K562 (cell line): ENCODE results near the gene EFNB3. TPM values are rescaled to one million over a fixed set of nuclear protein-coding genes. Genes with fewer than 3 reads are reported as not detected.

Experiments used
- ATF1 ChIP-seq, 2 experiments: fragments of 450-650 bp in 1 of 2; IDR thresholded peaks; 2 replicates each; pipeline ENCODE4 v1.6.1; 2016; ENCODE audit warnings: missing compliant biosample characterization in 1 of 2, missing genetic modification characterization in 1 of 2
- HSF4 ChIP-seq: fragments of 250-450 bp; sonication (Bioruptor Pico); IDR thresholded peaks from 2 replicates; pipeline ENCODE4 v2.1.2; 2022; ENCODE audit warnings: mild to moderate bottlenecking, moderate library complexity, borderline replicate concordance
- JUN ChIP-seq, 2 experiments: sonication (generic) in 1 of 2; formaldehyde crosslinking in 1 of 2; IDR thresholded peaks; 2 replicates each; pipeline versions ENCODE4 v1.6.1 to v1.8.0; 2012 to 2022; ENCODE audit warnings: borderline replicate concordance in 2 of 2, mild to moderate bottlenecking in 2 of 2, improper control_type of control experiment in 1 of 2, low read depth in 1 of 2, low read length in 1 of 2, missing genetic modification reagents in 1 of 2
- KLF6 ChIP-seq: fragments of 250-450 bp; sonication (Bioruptor Pico); IDR thresholded peaks from 2 replicates; pipeline ENCODE4 v1.4.0; 2020; ENCODE audit warnings: mild to moderate bottlenecking, moderate library complexity, borderline replicate concordance
- MAFF ChIP-seq: IDR thresholded peaks from 2 replicates; pipeline ENCODE4 v1.6.1; 2012; ENCODE audit warnings: low read length, improper control_type of control experiment
- MCM5 ChIP-seq: fragments of 450-650 bp; IDR thresholded peaks from 2 replicates; pipeline ENCODE4 v1.6.1; 2016; ENCODE audit warnings: low read depth
- MEIS2 ChIP-seq: fragments of 450-650 bp; IDR thresholded peaks from 2 replicates; pipeline ENCODE4 v1.6.1; 2014; ENCODE audit warnings: mild to moderate bottlenecking; ENCODE audit not compliant: partially characterized antibody
- NR2F6 ChIP-seq: fragments of 450-650 bp; formaldehyde crosslinking; IDR thresholded peaks from 2 replicates; pipeline ENCODE4 v1.4.0; 2020; ENCODE audit warnings: mild to moderate bottlenecking
- PRPF4 ChIP-seq: fragments of 200-400 bp; formaldehyde crosslinking; IDR thresholded peaks from one replicate; pipeline ENCODE4 v1.6.1; 2017; ENCODE audit warnings: low read length, low read depth, mild to moderate bottlenecking; ENCODE audit not compliant: insufficient read depth, poor library complexity, severe bottlenecking
- STAT5A ChIP-seq: IDR thresholded peaks from 2 replicates; pipeline ENCODE4 v1.6.1; 2012; ENCODE audit warnings: low read length, inconsistent platforms, borderline replicate concordance
- TCF7L2 ChIP-seq: fragments of 150-350 bp; IDR thresholded peaks from 2 replicates; pipeline ENCODE4 v1.6.1; 2016; ENCODE audit warnings: low read depth, mild to moderate bottlenecking, low read length, moderate library complexity
- YBX1 ChIP-seq: fragments of 450-650 bp; IDR thresholded peaks from 2 replicates; pipeline ENCODE4 v1.7.1; 2016; ENCODE audit warnings: mild to moderate bottlenecking
- YY1 ChIP-seq, 3 experiments: IDR thresholded peaks; 2 replicates each; pipeline ENCODE4 v1.6.1; 2011; ENCODE audit warnings: low read length in 2 of 3, mild to moderate bottlenecking in 2 of 3, moderate library complexity in 2 of 3, borderline replicate concordance in 1 of 3, control low read depth in 1 of 3, low read depth in 1 of 3; ENCODE audit not compliant: insufficient read depth in 3 of 3, insufficient replicate concordance in 2 of 3, control insufficient read depth in 1 of 3, insufficient read length in 1 of 3; ENCODE audit errors: extremely low read depth in 1 of 3
- ZC3H8 ChIP-seq: fragments of 450-650 bp; IDR thresholded peaks from 2 replicates; pipeline ENCODE4 v1.6.1; 2017
- ZNF124 ChIP-seq: sonication (generic); formaldehyde crosslinking; IDR thresholded peaks from 2 replicates; pipeline ENCODE4 v1.8.1; 2022; ENCODE audit warnings: missing genetic modification reagents
- ZNF24 ChIP-seq: fragments of 450-650 bp; IDR thresholded peaks from 2 replicates; pipeline ENCODE4 v1.6.1; 2016
- polyA plus RNA-seq, 8 experiments: library from polyadenylated mRNA; depleted of rRNA in 4 of 8; stranded (reverse) in 5 of 8; unstranded in 3 of 8; fragments of >200 nt; fragmentation: Nextera tagmentation in 2 of 8; fragmentation: Illumina TruSeq in 1 of 8; extraction: Ambion mirVana in 2 of 8; extraction: Trizol in 1 of 8; gene quantifications; 2 replicates each; pipeline versions ENCODE4 v1.2.1 to v1.2.3, GENCODE V29; 2011 to 2014; ENCODE audit warnings: inconsistent platforms in 1 of 8, missing spikeins in 1 of 8
- total RNA-seq, 7 experiments: library from RNA; depleted of rRNA in 6 of 7; stranded (reverse); fragments of >200 nt in 6 of 7; fragmentation: Illumina TruSeq in 2 of 7; extraction: Trizol in 2 of 7; gene quantifications; 2 replicates each; pipeline versions ENCODE4 v1.2.1 to v1.2.3, GENCODE V29; 2011 to 2021; ENCODE audit warnings: low replicate concordance in 1 of 7
- TF ChIP-seq, protein P1 (sequence below): fragments of 450-650 bp; formaldehyde crosslinking; IDR thresholded peaks from 2 replicates; pipeline ENCODE4 v1.4.0; 2020; ENCODE audit warnings: mild to moderate bottlenecking, moderate library complexity
- TF ChIP-seq, protein P2 (sequence below), 2 experiments: IDR thresholded peaks; 2 replicates each; pipeline ENCODE4 v1.6.1; 2011; ENCODE audit warnings: borderline replicate concordance in 1 of 2, control low read depth in 1 of 2, low read depth in 1 of 2, low read length in 1 of 2, mild to moderate bottlenecking in 1 of 2, mixed read lengths in 1 of 2, moderate library complexity in 1 of 2; ENCODE audit not compliant: insufficient read depth in 1 of 2, insufficient read length in 1 of 2, poor library complexity in 1 of 2, severe bottlenecking in 1 of 2; ENCODE audit errors: extremely low read depth in 1 of 2
- TF ChIP-seq, protein P3 (sequence below): fragments of 450-650 bp; IDR thresholded peaks from 2 replicates; pipeline ENCODE4 v1.6.1; 2016; ENCODE audit warnings: antibody characterized with exemption
- TF ChIP-seq, protein P4 (sequence below): IDR thresholded peaks from 2 replicates; pipeline ENCODE4 v1.6.1; 2012; ENCODE audit warnings: low read depth, low read length, improper control_type of control experiment, borderline replicate concordance

EFNB3 gene
- total and polyA plus RNA-seq, 9 of the 15 experiments (the other 6 are each of a cell fraction or from before 2014, with no cell fraction given): not detected

DNA sequence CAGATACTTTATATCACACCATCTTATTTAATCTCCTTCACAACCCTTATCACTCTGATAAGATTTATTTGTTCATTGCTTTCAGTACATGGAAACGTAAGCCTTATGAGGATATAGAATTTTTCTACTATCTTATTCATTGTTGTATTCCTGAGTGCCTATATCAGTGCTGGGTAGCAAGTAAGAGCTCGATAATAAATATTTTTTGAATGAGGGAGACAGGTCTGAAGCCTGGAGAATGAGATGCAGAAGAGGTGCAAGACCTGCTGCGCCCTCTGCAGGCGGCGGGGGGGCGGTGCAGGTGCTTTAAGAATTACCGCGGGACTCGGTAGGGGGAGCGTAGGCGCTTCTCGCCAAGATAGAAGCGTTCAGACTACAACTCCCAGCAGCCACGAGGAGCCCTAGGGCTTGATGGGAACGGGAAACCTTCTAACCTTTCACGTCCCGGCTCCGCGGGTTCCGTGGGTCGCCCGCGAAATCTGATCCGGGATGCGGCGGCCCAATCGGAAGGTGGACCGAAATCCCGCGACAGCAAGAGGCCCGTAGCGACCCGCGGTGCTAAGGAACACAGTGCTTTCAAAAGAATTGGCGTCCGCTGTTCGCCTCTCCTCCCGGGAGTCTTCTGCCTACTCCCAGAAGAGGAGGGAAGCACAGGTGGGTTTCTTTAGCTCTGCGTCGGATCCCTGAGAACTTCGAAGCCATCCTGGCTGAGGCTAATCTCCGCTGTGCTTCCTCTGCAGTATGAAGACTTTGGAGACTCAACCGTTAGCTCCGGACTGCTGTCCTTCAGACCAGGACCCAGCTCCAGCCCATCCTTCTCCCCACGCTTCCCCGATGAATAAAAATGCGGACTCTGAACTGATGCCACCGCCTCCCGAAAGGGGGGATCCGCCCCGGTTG lies 16.8 kb upstream of the EFNB3 start, which contains the start of gene WRAP53 (continued):
- no peak for TF ChIP-seq PRPF4
- TF ChIP-seq, protein P1, sequence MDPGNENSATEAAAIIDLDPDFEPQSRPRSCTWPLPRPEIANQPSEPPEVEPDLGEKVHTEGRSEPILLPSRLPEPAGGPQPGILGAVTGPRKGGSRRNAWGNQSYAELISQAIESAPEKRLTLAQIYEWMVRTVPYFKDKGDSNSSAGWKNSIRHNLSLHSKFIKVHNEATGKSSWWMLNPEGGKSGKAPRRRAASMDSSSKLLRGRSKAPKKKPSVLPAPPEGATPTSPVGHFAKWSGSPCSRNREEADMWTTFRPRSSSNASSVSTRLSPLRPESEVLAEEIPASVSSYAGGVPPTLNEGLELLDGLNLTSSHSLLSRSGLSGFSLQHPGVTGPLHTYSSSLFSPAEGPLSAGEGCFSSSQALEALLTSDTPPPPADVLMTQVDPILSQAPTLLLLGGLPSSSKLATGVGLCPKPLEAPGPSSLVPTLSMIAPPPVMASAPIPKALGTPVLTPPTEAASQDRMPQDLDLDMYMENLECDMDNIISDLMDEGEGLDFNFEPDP (CRISPR knock-in tag): no peak
- TF ChIP-seq NR2F6 (CRISPR knock-in tag): no peak
- TF ChIP-seq HSF4: no peak
- TF ChIP-seq TCF7L2: 0 out of 2 replicates have a peak, but pooled peaks have one; percentile 25
- no peak for TF ChIP-seq ATF1 (CRISPR knock-in tag; IDR thresholded peaks at IDR 0.05)
- TF ChIP-seq ATF1 (tag; IDR thresholded peaks at IDR 0.05): 0 out of 2 replicates have a peak, but pooled peaks have one; percentile 55
- TF ChIP-seq, protein P2, sequence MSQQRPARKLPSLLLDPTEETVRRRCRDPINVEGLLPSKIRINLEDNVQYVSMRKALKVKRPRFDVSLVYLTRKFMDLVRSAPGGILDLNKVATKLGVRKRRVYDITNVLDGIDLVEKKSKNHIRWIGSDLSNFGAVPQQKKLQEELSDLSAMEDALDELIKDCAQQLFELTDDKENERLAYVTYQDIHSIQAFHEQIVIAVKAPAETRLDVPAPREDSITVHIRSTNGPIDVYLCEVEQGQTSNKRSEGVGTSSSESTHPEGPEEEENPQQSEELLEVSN (IDR thresholded peaks at IDR 0.05; ENCODE audit: borderline replicate concordance in 1 of 2, extremely low read depth in 1 of 2, insufficient read depth in 1 of 2, insufficient read length in 1 of 2, low read depth in 1 of 2, low read length in 1 of 2, poor library complexity in 1 of 2, severe bottlenecking in 1 of 2): peak in 1 of 2 experiments; percentile 14
- peak in 2 of 3 experiments; percentile 44 to 72 for TF ChIP-seq YY1 (IDR thresholded peaks at IDR 0.05; ENCODE audit: borderline replicate concordance in 1 of 3, control insufficient read depth in 1 of 3, extremely low read depth in 1 of 3, insufficient read depth in 3 of 3, insufficient read length in 1 of 3, insufficient replicate concordance in 2 of 3, low read depth in 1 of 3, low read length in 2 of 3)
- no peak for TF ChIP-seq MCM5
- TF ChIP-seq, protein P3, sequence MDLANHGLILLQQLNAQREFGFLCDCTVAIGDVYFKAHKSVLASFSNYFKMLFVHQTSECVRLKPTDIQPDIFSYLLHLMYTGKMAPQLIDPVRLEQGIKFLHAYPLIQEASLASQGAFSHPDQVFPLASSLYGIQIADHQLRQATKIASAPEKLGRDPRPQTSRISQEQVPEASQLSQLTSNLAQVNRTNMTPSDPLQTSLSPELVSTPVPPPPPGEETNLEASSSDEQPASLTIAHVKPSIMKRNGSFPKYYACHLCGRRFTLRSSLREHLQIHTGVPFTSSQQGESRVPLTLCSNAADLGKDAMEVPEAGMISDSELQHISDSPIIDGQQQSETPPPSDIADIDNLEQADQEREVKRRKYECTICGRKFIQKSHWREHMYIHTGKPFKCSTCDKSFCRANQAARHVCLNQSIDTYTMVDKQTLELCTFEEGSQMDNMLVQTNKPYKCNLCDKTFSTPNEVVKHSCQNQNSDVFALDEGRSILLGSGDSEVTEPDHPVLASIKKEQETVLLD: no peak
- no peak for TF ChIP-seq ZNF124 (CRISPR knock-in tag)
- peak; percentile 44 for TF ChIP-seq MEIS2
- no peak for TF ChIP-seq KLF6 (CRISPR knock-in tag)
- TF ChIP-seq STAT5A: 0 out of 2 replicates have a peak, but pooled peaks have one; percentile 3
- 0 out of 2 replicates have a peak, but pooled peaks have one; percentile 16 for TF ChIP-seq JUN (IDR thresholded peaks at IDR 0.05; ENCODE audit: borderline replicate concordance, low read depth, low read length)
- no peak for TF ChIP-seq JUN (CRISPR knock-in tag; IDR thresholded peaks at IDR 0.05; ENCODE audit: borderline replicate concordance)
- TF ChIP-seq YBX1: no peak
- TF ChIP-seq MAFF: no peak
- TF ChIP-seq, protein P4, sequence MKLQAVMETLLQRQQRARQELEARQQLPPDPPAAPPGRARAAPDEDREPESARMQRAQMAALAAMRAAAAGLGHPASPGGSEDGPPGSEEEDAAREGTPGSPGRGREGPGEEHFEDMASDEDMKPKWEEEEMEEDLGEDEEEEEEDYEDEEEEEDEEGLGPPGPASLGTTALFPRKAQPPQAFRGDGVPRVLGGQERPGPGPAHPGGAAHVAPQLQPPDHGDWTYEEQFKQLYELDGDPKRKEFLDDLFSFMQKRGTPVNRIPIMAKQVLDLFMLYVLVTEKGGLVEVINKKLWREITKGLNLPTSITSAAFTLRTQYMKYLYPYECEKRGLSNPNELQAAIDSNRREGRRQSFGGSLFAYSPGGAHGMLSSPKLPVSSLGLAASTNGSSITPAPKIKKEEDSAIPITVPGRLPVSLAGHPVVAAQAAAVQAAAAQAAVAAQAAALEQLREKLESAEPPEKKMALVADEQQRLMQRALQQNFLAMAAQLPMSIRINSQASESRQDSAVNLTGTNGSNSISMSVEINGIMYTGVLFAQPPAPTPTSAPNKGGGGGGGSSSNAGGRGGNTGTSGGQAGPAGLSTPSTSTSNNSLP: no peak
- TF ChIP-seq ZC3H8: no peak
- TF ChIP-seq ZNF24: no peak
